LNCAP (cell line): Measurements from ENCODE around the gene PACC1.

Experiments
- CTCF ChIP-seq: fragments of 450-650 bp; IDR thresholded peaks from 2 replicates; pipeline ENCODE4 v1.5.1; 2017; ENCODE audit warnings: mild to moderate bottlenecking

Gene PACC1

GRCh38 chr1:212433577-212434462 lies 19.1 kb upstream of the PACC1 start:
- no peak for TF ChIP-seq CTCF

- TF ChIP-seq CTCF = no peak
Measured at GRCh38 chr1:212432661-212433576, 18.2 kb upstream of the PACC1 start, which contains the start of gene NENF. Gene NENF, plus strand, starts transcription at chr1:212432920. Its CDS starts 24 bp downstream, at chr1:212432944.

GRCh38 chr1:212432272-212432660 lies 17.6 kb upstream of the PACC1 start:
- TF ChIP-seq CTCF = no peak

- no peak for TF ChIP-seq CTCF
Measured at GRCh38 chr1:212431644-212432043, 17.0 kb upstream of the PACC1 start.

GRCh38 chr1:212430955-212431394 lies 16.3 kb upstream of the PACC1 start:
- no peak for TF ChIP-seq CTCF

GRCh38 chr1:212430416-212430815 lies 15.7 kb upstream of the PACC1 start:
- TF ChIP-seq CTCF = no peak

- TF ChIP-seq CTCF = no peak
Measured at GRCh38 chr1:212428496-212428895, 13.8 kb upstream of the PACC1 start.
